Activated CD8-positive, alpha-beta memory T cell treated with anti-CD3 and anti-CD28 coated beads, Interleukin-2, amount 50 U/mL, for 4 hours (primary cell): Measurements from ENCODE around the gene AFDN.

ENCODE experiments used
- DNase-seq: peaks from one replicate; pipeline ENCODE4 v3.0.0-alpha.2; 2020

AFDN gene, protein sequence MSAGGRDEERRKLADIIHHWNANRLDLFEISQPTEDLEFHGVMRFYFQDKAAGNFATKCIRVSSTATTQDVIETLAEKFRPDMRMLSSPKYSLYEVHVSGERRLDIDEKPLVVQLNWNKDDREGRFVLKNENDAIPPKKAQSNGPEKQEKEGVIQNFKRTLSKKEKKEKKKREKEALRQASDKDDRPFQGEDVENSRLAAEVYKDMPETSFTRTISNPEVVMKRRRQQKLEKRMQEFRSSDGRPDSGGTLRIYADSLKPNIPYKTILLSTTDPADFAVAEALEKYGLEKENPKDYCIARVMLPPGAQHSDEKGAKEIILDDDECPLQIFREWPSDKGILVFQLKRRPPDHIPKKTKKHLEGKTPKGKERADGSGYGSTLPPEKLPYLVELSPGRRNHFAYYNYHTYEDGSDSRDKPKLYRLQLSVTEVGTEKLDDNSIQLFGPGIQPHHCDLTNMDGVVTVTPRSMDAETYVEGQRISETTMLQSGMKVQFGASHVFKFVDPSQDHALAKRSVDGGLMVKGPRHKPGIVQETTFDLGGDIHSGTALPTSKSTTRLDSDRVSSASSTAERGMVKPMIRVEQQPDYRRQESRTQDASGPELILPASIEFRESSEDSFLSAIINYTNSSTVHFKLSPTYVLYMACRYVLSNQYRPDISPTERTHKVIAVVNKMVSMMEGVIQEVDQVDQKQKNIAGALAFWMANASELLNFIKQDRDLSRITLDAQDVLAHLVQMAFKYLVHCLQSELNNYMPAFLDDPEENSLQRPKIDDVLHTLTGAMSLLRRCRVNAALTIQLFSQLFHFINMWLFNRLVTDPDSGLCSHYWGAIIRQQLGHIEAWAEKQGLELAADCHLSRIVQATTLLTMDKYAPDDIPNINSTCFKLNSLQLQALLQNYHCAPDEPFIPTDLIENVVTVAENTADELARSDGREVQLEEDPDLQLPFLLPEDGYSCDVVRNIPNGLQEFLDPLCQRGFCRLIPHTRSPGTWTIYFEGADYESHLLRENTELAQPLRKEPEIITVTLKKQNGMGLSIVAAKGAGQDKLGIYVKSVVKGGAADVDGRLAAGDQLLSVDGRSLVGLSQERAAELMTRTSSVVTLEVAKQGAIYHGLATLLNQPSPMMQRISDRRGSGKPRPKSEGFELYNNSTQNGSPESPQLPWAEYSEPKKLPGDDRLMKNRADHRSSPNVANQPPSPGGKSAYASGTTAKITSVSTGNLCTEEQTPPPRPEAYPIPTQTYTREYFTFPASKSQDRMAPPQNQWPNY (N-terminal part only)

DNA sequence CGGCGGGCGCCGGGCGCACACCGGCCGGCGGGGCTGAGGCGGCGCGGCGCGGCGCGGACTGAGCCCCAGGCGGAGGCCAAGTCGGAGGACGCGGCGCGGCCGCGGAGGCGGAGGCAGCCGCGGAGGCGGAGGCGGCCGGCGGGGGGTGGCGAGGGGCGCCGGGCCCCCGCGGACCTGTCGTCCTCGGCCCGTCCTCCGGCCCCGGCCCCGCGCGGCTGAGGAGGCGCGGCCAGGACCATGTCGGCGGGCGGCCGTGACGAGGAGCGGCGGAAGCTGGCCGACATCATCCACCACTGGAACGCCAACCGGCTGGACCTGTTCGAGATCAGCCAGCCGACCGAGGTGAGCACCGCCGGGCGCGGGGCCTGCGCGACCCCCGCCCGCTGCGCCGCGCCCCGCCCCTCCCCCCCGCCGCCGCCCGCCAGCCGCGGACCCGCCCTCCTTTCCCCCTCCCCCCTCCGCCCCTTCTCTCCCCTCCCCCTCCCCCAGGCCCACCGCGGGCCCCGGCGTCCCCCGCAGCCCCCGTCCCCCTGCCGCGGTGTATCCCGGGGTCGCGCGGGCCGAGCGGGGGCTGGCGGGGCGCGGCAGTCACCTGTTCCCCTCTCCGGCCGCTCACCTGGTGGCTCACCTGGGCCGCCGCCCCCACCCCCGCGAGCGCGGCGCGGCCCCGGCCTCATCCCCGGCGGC, at the start of gene AFDN:
Gene AFDN, plus strand, starts transcription at position 16 of the 687 bp plus-strand sequence. Its CDS starts 222 bp downstream, at position 238.
- no peak for DNase-seq

DNA sequence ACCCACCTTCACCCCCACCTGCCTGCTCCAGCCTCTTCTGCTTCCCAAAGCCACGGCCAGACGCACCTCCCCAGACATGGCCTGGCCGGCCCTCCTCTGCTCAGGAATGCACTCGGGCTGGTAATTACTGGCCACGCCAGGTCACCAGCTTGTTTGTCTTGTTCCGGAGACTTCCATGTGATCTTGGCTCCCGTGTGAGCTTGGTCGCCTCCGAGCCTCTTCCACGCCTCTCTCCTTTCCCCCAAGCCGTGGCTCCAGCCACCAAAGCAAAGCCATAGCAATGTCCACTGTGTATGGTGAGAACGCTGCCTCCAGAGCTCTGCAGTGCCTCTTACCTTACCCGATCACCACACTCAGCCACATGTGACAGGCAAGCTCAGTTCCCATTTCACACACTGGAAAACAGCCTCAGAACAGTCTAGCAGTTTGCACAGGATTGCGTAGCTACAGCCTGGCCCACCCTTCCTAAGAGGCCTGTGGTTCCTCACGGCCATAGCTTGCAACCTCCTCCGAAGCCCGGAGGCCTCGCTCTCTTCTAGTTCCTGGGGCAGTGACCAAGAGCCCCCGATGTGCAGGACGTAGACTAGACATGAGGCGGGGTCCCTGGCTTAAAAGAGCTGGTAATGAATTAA, 48.1 kb upstream of the AFDN start:
- no peak for DNase-seq

DNA sequence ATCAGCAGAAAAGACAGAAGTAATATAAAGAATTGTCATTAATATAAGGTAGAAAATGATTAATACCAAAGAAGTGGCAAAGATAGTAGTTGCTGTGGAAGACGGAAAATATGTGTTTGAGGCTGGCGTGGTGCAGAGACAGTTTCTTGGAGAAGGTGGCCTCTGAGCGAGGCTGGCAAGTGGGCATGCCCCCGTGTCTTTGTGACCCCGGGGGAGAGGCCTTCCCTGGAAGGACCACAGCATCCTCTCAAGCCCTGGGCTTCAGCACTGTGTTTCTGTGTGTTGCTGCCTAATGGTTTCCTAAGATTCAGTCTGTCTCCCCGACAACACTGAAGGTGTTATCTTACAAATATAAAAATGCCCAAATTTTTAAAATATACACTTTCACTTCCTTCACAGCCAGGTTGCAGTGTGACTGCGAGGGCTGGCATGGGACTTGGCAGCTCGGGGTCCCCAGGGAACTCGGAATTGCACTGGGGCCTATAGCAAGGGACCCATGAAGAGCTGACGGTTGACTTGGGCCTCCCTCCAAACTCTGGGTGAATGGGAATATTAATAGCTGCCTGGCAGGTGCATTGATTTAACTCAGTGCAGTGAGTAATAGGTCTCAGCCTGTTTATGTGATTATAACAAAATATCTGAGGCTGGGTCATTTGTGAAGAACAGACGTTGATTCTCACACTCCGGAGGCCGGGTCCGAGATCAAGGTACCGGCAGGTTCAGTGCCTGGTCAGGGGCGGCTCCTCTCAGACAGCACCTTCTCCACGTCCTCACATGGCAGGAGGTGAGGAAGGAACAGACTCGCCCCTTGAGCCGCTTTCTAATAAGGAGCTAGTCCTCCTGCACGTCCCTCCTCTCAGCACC, 47.4 kb upstream of the AFDN start:
- DNase-seq: no peak

DNA sequence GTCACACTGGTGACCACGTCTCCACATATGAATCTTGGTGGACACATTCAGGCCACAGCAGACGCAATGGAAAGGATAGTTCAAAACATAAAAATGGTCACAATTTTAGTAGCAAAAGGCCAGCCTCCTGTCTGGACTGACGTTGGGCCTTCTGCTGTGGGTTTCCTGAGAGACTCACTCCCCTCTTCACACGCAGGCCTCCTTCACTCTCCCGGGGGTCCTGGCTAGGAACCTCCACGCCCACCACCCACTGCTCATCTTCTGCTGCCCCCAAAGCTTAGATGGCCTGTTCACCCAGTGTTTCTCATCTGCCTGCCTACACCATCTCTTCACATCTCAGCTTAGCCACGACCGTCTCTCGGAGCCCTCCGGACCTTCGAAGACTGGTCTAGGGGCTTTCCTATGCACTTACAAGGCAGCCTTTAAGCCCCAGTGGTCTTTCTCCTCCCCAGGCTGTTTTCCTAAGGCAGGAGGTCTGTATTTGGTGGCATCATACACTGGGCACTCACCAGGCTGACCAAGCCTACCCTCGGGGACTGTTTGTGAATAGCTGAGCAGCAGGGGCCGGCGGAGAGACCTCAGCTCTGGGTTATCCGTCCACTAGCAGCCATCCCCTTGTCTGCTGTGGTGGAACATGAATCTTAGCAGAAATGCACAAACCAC, 46.6 kb upstream of the AFDN start:
- DNase-seq: no peak

DNA sequence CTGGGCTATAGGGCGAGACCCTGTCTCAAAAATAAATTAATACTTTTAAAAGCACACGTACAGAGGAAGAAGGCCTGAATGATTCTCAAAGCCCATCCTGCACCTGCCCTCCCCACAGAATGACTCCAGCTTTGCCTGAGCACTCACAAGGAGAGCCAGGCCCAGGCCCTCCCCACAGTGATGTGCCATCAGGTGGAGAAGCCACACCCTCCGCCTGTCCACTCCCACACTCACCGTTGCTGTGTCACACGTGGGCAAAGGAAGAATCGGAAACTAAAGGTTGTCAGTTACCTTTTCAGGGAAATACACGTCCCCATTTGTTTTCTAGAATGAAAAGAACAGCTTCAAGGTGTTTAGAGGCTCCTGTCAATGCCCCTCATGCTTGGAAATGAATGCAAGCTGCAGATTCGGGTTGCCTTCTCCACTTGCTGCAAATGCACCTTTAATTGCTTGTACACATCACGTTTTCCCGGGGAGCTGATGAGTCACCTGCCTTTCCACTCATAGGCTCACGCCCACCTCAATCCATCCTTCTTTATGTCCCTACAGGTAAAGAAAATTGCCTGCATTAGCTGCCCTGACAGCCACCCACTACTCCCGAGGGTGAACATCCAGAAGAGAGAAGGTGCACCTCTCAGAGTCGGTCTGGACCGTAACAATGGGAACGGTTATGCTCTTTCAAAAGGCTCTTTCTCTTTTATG, 45.5 kb upstream of the AFDN start:
- DNase-seq: no peak

DNA sequence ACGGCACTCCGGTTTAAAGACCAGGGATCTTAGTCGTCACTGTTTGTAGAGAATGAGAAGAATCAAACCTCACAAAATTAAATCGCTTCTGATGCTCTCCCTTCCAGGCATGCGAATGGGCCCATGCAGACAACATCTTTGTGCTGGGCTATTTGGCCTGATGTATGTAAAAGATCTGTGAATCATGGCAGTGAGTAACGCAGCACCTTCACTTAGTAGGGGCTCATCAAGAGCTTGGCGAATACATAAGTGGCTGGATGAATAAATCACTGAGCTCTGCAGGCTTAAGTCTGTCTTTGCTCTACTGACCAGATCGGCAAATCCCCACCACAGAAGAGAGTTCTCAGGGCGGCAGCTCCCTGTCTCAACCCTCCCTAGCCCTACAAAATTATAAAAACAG, 44.8 kb upstream of the AFDN start:
- DNase-seq: no peak

DNA sequence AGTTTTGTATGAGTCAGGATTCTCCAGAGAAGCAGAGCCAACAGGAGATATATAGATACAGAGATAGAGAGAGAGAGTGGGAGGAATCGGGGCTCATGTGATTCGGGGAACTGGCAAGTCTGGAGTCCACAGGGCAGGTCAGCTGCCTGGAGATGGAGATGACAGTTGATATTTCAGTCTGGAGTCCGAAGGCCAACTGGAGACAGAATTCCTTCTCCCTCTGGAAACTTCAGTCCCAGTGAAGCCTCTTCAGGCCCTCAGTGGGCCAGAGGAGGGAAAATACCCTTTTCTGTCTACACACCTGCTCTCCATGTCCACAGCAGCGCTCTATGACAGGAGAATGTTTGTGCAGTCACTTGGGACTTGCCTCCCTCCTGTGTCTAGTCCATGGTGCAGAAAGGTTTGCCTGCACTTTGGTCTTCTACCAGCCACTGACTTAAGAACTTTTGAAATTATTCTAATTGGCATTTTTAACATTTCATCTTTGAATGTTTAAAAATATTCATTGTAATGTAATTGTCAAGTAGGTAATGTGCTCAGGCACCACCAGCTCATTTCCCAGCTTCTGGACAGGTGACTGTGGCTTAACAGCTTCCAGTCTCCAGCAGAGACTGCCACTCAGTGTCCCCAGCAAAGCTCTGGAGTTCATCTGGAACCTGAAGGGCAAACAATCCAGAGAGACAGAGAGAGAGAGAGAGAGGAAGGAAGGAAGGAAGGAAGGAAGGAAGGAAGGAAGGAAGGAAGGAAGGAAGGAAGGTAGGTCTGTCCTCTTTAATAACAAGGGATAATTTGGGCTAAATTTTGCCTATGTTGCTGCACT, 43.8 kb upstream of the AFDN start:
- no peak for DNase-seq

DNA sequence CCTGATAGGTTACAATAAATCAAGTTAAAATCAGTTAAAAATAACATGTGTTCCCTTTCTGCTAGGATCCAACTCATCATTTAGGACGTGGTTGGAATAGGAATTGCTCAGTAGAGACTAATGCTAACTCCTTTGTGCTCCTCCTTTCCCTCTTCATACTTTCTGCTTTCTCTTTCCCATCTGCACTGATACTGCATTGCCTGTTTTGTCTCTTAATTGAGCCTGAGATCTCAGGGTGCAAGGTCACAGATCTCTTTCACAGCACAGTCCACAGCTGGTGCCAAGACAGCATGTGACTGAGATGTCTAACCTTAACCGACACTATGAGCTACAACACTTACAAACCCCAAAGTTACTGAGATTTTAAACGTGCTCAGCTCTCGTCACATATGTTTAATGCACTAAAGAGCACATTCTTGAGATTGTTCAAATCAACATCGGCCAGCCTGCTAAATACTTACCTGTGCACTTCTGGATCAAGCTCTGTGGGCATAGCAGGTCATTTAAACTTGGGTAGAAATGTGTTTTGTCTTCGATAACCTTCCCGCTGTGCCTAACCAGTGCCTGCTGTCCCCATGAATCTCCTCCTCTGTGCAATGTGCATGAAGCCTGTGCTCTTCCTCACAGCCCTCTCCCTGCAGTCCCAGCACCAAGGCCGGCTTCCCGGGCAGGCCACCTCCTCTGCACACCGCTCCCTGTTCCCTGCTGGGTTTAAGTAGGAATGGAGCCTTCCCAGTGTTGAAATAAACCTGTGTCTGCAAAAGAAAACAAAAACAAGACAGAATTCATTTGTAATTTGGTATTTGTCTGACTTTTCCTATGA, 39.6 kb upstream of the AFDN start:
- no peak for DNase-seq

DNA sequence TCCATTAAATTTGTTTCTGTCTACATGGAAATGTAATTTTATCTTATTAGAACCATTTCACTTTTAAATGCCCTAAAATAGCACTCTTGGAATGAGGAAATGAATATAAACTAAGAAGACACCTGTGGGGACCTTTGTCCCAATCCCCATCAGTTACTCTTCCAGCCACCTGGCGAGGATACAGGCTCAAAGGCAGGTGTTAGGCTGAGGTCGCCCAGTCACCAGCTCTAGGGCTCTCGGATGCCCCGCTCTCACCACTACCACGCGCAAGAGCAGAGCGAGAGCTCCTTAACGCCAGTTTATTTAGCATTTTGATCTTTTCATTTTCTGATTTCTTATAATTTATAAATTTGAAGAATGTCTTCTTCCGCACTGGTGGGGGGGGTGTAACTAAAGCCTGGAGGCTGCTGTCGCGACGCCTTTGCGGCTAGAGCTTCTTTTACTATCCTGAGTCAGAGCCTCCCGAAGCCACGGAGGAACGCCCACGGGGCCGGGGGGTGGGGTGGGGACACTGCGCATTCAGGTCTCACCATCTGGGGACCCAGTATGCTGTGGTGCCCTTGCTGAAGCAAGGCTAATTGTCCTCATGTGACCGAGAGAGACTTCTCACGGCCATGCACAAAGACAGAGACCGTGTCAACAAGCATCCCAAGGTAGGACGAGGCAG, 38.7 kb upstream of the AFDN start:
- DNase-seq: no peak

DNA sequence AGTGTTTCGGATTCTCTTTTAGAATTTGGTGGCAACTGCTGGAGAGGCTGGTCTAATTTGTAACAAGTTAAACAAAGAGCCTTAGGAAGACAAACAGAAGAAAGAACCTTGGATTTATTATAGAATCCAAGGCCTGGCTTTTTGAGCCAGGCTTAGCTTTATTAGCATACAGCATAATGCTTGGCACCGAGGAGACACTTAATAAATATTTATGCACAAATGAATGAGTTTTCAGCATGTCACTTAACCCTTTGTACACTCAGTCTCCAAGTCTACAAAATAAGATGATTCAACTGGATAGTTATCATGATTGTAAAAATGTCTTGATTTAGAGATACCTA, 38.2 kb upstream of the AFDN start:
- no peak for DNase-seq

DNA sequence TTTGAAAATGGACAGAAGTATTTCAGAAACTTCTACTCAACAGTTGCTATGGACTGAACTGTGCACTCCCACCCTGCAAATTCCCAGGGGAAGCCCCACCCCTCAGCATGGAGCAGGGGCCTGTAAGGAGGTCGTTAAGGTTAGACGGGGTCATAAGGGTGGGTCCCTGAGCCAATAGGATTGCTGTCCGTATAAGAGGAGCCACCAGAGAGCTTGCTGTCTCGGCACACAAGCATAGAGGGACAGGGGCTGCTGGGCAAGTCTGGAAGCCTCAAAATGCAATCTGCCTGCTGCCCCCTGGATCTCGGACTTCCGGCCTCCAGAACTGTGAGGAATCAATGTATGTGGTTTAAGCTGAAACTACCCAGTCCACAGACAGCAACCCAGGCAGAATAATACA, 37.4 kb upstream of the AFDN start:
- DNase-seq: no peak

DNA sequence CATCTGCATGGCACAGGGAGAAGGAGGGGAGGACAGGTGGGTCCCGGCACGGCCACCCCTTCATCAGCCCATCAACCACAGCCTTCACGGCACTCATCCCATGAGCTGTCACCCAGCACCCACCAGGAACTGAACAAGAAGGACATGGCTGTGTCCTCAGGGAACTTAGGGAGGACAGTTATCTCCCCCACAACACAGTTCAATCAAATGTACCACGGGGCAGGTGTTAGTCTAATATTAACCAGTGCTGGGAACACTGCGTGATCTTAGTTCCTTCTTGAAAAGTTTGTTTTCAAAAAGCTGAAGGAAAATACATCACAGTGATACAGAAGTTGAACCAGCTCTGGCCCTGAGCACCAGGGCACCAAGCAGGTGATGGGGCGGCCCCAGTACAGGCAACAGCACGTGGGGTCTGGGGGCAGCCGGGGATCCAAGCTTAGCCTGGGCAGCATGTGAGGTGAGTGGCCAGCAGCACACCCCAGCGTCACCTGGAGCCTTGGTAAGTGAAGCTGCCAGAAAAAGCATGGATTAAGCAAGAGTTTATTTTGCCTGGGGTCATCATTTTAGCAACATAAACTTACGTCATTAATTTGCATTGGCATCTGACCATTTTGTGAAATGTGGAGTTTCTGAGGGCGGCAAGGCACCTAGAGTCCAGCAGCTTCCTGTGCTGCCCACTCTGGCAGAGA, 35.5 kb upstream of the AFDN start:
- DNase-seq: no peak

DNA sequence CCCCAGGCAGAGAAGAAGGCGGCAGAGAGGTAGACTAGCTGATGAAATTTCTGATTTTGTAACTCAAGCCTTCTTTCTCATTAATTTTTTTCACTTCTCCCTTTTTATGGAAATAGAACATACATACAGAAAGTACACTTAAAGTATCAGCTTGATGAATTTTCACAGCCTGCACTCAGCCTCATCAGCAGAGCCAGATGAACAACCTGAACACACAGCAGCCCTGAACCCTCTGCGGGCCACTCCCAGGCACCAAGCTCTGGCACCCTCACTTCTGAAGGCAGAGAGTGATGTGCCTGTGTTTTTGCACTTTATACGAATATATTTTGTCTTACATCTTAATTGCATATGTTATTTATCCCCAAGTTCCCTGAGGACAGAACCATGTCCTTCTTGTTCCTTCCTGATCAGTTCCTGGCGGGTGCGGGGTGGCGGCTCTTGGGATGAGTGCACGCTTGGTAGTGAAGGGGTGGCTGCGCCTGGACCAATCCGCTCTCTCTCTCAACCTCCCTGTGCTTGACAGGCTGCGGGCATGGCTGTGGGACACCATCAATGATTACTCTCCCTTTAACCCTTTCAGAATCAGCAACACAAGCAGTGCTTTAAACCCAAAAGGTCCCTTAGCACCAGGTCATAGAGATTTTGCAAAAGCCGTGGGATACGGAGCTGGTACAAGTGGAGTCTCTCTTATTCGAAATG, 34.8 kb upstream of the AFDN start:
- DNase-seq: no peak

DNA sequence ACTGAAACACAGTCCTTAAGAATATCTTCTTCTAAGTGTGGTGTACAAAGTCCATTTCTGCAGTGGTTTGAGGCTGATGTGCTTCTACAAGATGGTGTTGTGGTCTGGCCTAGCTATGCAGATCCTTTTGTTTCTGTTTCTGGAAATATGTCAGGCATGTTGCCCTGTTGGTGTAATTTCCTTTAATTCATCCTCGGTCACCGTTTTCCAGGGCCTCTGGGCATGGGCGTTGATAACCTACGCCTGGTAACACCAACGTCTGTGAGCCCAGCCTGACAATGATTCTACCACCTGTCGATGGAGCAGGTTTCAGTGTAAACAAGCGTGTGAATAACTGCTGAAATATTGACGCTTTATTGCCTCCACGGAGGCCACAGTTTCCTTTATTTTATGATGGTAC, 33.3 kb upstream of the AFDN start:
- no peak for DNase-seq

DNA sequence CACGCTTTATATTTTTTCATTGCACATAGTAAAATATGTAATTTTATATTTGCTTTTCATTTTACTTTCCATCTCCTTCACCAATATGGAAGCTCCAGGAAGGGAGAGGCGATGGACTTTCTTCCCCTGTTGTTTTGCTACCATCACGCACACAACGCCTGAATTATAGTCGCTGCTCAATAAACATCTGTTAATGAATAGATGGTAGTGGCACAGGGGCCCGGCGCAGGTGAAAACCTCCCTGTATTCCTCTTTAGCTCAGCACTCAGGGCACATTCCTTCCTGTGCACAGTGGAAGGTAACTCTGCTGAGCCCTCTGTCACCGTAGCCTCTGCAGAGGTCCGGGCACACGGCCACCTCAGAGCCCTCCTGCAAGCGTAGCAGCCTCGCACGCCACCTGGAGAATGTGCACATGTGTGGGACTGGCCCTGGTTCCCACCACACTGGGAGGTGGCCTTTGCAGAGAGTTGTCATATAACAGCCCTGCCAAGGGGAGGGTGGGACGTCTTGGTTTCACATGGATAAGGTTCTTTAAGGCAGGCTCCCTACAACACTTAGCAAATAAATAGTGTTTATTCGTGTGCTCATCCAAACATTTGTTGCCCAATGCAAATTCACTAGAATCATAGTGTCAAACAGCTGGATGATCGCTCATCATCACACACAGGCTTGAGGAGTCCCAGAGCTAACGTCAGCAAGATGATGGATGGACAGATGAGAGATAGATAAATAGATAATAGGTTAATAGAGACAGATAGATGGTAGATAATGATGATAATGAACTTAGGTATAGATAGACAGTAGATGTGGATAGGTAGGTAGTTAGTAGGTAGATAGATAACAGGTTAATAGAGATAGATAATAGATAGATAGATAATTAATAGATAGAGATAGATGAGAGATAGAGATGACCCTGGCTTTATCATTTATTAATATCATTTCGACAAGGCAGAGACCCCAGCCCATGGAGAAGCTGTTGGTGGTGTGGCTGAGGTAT, 32.3 kb upstream of the AFDN start:
- DNase-seq: no peak
